Activated naive CD4-positive, alpha-beta T cell treated with anti-CD3 and anti-CD28 coated beads for 36 hours (primary cell): ENCODE measurements around the gene FABP3. TPM values are rescaled to one million over a fixed set of nuclear protein-coding genes. Genes with fewer than 3 reads are reported as not detected.

Source experiments
- CTCF ChIA-PET: fragments of 350-600 bp; sonication (Branson Sonifier 250); formaldehyde crosslinking; loops from one replicate; lab custom pipeline; 2021; ENCODE audit warnings: antibody characterized with exemption; lab: Charles Lee
- DNase-seq: peaks from one replicate; pipeline ENCODE4 v3.0.0-alpha.2; 2020
- H3K27ac Mint-ChIP-seq: one replicate; pipeline ENCODE4 v1.8.0; 2021; ENCODE audit warnings: mild to moderate bottlenecking, mixed read lengths
- H3K27me3 Mint-ChIP-seq: one replicate; pipeline ENCODE4 v1.8.0; 2021; ENCODE audit warnings: low read depth, mixed read lengths
- H3K36me3 Mint-ChIP-seq: one replicate; pipeline ENCODE4 v1.8.0; 2021; ENCODE audit warnings: low read depth, mixed read lengths
- H3K4me1 Mint-ChIP-seq: one replicate; pipeline ENCODE4 v1.8.0; 2021; ENCODE audit warnings: low read depth, mixed read lengths
- H3K4me3 Mint-ChIP-seq: one replicate; pipeline ENCODE4 v1.8.0; 2021; ENCODE audit warnings: mild to moderate bottlenecking, moderate library complexity, mixed read lengths
- H3K9me3 Mint-ChIP-seq: one replicate; pipeline ENCODE4 v1.8.0; 2021; ENCODE audit warnings: mixed read lengths
- intact Hi-C: fragments of 100-400 bp; cut with micrococcal nuclease; formaldehyde crosslinking; loops from one replicate; pipeline ENCODE4 v1.15.1; 2023
- total RNA-seq, 2 experiments: library from RNA; stranded (reverse); gene quantifications; one replicate each; pipeline ENCODE4 v1.2.3, GENCODE V29; 2021

FABP3 gene
- total RNA-seq, 2 experiments from 2014 or later = not detected

- peaks cover 43% of the 10 kb centered on the region for H3K27me3 Mint-ChIP-seq
- intact Hi-C loops = no loop called here
- no peak for DNase-seq
- H3K36me3 Mint-ChIP-seq = no peaks in the 10 kb centered on the region
- H3K27ac Mint-ChIP-seq = no peak overlapping the region
- peaks cover 6% of the 10 kb centered on the region for H3K4me1 Mint-ChIP-seq
- H3K4me3 Mint-ChIP-seq = no peak overlapping the region
- CTCF ChIA-PET = no interaction called here
- H3K9me3 Mint-ChIP-seq = no peaks in the 10 kb centered on the region
Measured at GRCh38 chr1:31410871-31411270, 38.0 kb upstream of the FABP3 start.

GRCh38 chr1:31409946-31410858, 37.3 kb upstream of the FABP3 start:
- intact Hi-C loops = no loop called here
- Mint-ChIP-seq H3K9me3 (no peaks in the 10 kb centered on the region), H3K27me3 (peaks cover 36% of the 10 kb centered on the region), H3K4me3 (no peak overlapping the region), H3K36me3 (no peaks in the 10 kb centered on the region), H3K4me1 (peaks cover 6% of the 10 kb centered on the region), H3K27ac (no peak overlapping the region)
- CTCF ChIA-PET = interaction anchor here (1.6 kb wide), 1 partner anchor 12 kb away, joined by 7 read pairs; no protein-coding TSS in a partner anchor
- no peak for DNase-seq

GRCh38 chr1:31408788-31409318, 36.0 kb upstream of the FABP3 start:
- DNase-seq = no peak
- Mint-ChIP-seq H3K36me3 (no peaks in the 10 kb centered on the region), H3K27ac (no peak overlapping the region), H3K9me3 (no peaks in the 10 kb centered on the region), H3K4me3 (no peak overlapping the region), H3K4me1 (peaks cover 5% of the 10 kb centered on the region), H3K27me3 (peaks cover 25% of the 10 kb centered on the region)
- CTCF ChIA-PET = interaction anchor here (0.9 to 1.6 kb wide), 2 partner anchors 13 to 14 kb away, joined by 3 to 7 read pairs; no protein-coding TSS in a partner anchor
- intact Hi-C loops = no loop called here

DNA sequence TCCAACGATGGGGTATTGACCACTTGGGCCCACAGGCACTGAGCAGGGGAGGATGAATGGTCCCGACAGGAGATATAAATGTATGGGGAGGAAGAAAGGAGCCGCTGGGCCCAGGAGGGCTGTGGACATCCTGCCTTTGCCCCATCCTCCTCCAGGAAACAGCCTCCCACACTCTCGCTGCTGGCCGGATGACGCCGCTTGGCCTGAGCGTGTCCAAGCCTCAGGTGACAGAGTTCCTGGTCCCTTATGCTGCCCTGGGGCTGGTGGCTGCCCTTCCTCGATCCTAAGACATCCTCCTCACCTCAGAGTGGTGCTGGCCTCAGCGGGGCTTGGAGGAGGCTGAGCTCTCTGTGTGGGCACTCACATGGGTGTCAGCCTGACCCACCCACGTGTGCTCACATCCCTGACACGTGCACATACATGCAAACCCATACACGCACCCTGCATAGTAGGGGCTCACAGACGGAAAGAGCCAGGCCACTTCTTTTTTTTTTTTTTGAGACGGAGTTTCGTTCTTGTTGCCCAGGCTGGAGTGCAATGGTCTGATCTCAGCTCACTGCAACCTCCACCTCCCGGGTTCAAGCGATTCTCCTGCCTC, 34.3 kb upstream of the FABP3 start:
- CTCF ChIA-PET = interaction anchor here (1.7 kb wide), 1 partner anchor 12 kb away, joined by 6 read pairs; no protein-coding TSS in a partner anchor
- no peaks in the 10 kb centered on the region for H3K36me3 Mint-ChIP-seq

GRCh38 chr1:31405578-31406245, 32.8 kb upstream of the FABP3 start:
- DNase-seq = no peak
- Mint-ChIP-seq H3K27me3 (peaks cover 4% of the 10 kb centered on the region), H3K4me1 (no peaks in the 10 kb centered on the region), H3K4me3 (no peak overlapping the region), H3K27ac (no peak overlapping the region), H3K9me3 (no peaks in the 10 kb centered on the region), H3K36me3 (no peaks in the 10 kb centered on the region)
- CTCF ChIA-PET = interaction anchor here (0.8 to 1.7 kb wide), 2 partner anchors 11 to 16 kb away, joined by 4 to 6 read pairs; no protein-coding TSS in a partner anchor
- intact Hi-C loops = no loop called here

More for the DNA sequence above, 34.3 kb upstream of the FABP3 start:
- H3K4me3 Mint-ChIP-seq = no peak overlapping the region
- H3K9me3 Mint-ChIP-seq = no peaks in the 10 kb centered on the region
- DNase-seq = no peak
- no peaks in the 10 kb centered on the region for H3K4me1 Mint-ChIP-seq
- no peak overlapping the region for H3K27ac Mint-ChIP-seq
- intact Hi-C loops = no loop called here
- peaks cover 16% of the 10 kb centered on the region for H3K27me3 Mint-ChIP-seq

- intact Hi-C loops = no loop called here
- no peaks in the 10 kb centered on the region for H3K4me1 Mint-ChIP-seq
- no peak overlapping the region for H3K27ac Mint-ChIP-seq
- H3K9me3 Mint-ChIP-seq = no peaks in the 10 kb centered on the region
- no peaks in the 10 kb centered on the region for H3K36me3 Mint-ChIP-seq
- H3K4me3 Mint-ChIP-seq = no peak overlapping the region
- DNase-seq = no peak
- no peaks in the 10 kb centered on the region for H3K27me3 Mint-ChIP-seq
- CTCF ChIA-PET = interaction anchor here (0.6 to 0.7 kb wide), 2 partner anchors 189 to 209 kb away, joined by 3 read pairs; no protein-coding TSS in a partner anchor
Measured at GRCh38 chr1:31401241-31401640, 28.4 kb upstream of the FABP3 start.

- no peaks in the 10 kb centered on the region for H3K36me3 Mint-ChIP-seq
- H3K9me3 Mint-ChIP-seq = no peaks in the 10 kb centered on the region
- no peak overlapping the region for H3K4me3 Mint-ChIP-seq
- CTCF ChIA-PET = no interaction called here
- H3K27me3 Mint-ChIP-seq = no peaks in the 10 kb centered on the region
- H3K27ac Mint-ChIP-seq = no peak overlapping the region
- no peak for DNase-seq
- intact Hi-C loops = no loop called here
- H3K4me1 Mint-ChIP-seq = no peaks in the 10 kb centered on the region
Measured at GRCh38 chr1:31400393-31400792, 27.5 kb upstream of the FABP3 start.

GRCh38 chr1:31399976-31400375, 27.1 kb upstream of the FABP3 start:
- CTCF ChIA-PET = interaction anchor here (0.6 kb wide), 1 partner anchor 23 kb away, joined by 3 read pairs; no protein-coding TSS in a partner anchor
- Mint-ChIP-seq H3K27me3 (no peaks in the 10 kb centered on the region), H3K9me3 (no peaks in the 10 kb centered on the region), H3K27ac (no peak overlapping the region), H3K4me3 (no peak overlapping the region), H3K4me1 (no peaks in the 10 kb centered on the region), H3K36me3 (no peaks in the 10 kb centered on the region)
- intact Hi-C loops = no loop called here
- DNase-seq = no peak

DNA sequence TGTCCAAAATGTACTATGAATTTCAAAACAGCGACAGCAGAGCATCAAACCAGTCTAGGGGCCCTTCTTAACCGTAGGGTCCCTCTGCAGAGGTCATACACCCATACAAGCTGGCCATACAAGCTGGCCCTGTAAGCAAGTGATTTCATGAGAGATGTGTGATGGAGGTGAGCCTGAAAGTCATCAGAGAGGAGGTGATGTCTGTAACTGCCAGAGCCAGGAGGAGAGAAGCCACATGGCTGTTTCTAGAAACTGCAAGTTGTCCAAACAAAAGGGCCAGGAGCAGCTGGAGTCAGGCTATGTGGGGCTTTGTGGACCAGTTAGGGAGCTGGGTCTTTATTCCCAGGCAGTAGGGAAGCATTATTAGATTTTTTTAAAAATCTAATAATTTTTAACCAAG, 25.4 kb upstream of the FABP3 start:
- Mint-ChIP-seq H3K4me1 (peaks cover 6% of the 10 kb centered on the region), H3K27me3 (no peaks in the 10 kb centered on the region), H3K36me3 (no peaks in the 10 kb centered on the region), H3K27ac (no peak overlapping the region), H3K9me3 (no peaks in the 10 kb centered on the region), H3K4me3 (no peak overlapping the region)
- CTCF ChIA-PET = interaction anchor here (4.3 to 5.9 kb wide), 2 partner anchors 24 to 151 kb away, joined by 24 to 80 read pairs; no protein-coding TSS in a partner anchor
- intact Hi-C loops = no loop called here
- no peak for DNase-seq

DNA sequence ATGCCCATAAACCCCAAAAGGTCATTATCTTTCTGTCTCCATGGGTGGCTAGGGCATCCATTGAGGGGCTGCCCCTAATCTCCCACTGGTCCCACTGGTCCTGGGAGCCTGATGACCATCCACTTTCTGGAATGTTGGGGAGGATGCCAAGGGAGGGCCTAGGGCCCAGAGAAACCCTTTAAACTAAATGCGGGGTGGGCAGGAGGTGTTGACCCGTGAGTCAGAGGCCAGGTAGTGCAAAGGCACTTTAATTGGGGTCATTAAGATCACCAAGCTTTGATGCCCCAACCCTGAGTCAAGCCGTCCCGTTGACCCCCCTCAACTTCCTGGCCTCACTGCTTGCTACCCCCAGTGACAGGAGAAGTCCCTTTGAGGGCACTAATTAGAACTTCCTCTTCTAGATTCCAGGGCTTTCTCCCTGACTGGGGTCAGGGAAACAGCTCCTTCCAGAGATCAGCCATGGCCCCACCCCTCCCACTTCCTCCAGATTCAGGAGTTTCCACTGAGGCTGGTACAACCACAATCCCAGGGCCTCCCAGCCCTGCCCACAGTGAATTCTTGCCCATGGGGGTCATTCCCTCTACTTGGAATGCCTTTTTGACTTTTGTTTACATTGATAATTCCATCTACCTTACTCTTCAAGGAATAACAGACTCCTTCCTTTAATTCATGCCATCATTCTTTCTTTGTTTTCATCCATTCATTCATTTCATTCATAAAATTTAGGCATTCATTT, 24.7 kb upstream of the FABP3 start:
- intact Hi-C loops = no loop called here
- H3K27ac Mint-ChIP-seq = no peak overlapping the region
- no peaks in the 10 kb centered on the region for H3K9me3 Mint-ChIP-seq
- peaks cover 6% of the 10 kb centered on the region for H3K4me1 Mint-ChIP-seq
- no peak overlapping the region for H3K4me3 Mint-ChIP-seq
- DNase-seq = no peak
- no peaks in the 10 kb centered on the region for H3K27me3 Mint-ChIP-seq
- CTCF ChIA-PET = interaction anchor here (0.9 to 5.9 kb wide), 5 partner anchors 15 to 152 kb away, joined by 3 to 80 read pairs (median 4); no protein-coding TSS in a partner anchor
- no peaks in the 10 kb centered on the region for H3K36me3 Mint-ChIP-seq

DNA sequence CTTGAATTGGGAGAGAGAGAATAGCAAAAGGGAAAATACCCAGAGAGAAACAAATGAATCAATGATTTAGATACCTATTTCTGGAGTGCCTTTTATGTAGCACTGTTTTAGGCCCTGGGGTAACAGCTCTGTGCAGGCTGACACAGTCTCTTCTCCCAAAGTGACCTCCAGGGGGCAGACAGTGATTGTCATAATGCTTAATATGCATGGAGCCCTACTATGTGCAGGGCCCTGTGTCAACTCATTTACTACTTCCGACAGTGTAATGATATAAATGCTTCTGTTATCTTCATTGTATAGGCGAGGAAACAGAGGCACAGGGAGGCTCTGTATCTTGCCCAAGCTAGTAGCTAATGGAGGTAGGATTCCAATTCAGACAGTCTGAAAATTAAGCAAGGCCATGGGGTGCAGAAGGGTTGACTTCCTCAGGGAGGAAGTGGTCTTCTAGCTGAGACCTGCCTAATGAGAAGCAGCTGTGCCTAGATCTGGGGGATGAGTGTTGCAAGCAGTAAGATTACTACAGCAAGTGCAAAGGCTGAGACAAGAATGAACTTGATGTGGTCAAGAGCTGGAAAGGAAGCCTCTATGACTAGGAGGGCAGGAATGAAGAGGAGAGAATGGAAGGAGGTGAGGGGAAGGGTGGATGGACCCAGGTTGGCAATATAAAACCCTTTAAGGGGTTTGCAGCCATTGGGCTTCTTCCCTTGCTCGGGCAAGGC, 23.9 kb upstream of the FABP3 start:
- DNase-seq = peak; percentile 12
- Mint-ChIP-seq H3K4me1 (peaks cover 6% of the 10 kb centered on the region), H3K4me3 (no peak overlapping the region), H3K27me3 (no peaks in the 10 kb centered on the region), H3K36me3 (no peaks in the 10 kb centered on the region), H3K9me3 (no peaks in the 10 kb centered on the region), H3K27ac (no peak overlapping the region)
- intact Hi-C loops = no loop called here
- CTCF ChIA-PET = interaction anchor here (0.7 to 5.9 kb wide), 6 partner anchors 14 to 152 kb away, joined by 3 to 80 read pairs (median 4); no protein-coding TSS in a partner anchor
